Esophagus squamous epithelium (tissue), 5 donors: Measurements from ENCODE around the gene XRCC6. TPM values are rescaled to one million over a fixed set of nuclear protein-coding genes. Genes with fewer than 3 reads are reported as not detected.
A peak's percentile ranks its signal among the peaks of the same experiment; 100 is the strongest.

Experiments used
- DNase-seq: peaks from one replicate; lab custom pipeline; 2025; lab: John Stamatoyannopoulos, UW
- H3K27ac ChIP-seq, 4 donors: fragments of 200-600 bp; sonication (generic); one replicate each; pipeline ENCODE4 v1.5.1; 2016 to 2019; ENCODE audit warnings: mild to moderate bottlenecking in 1 of 4
- H3K27me3 ChIP-seq, 4 donors: fragments of 200-600 bp; sonication (generic); 1 replicate in 3 of 4; 2 replicates in 1 of 4; pipeline versions ENCODE4 v1.5.1 to v1.6.0; 2017 to 2021; ENCODE audit warnings: antibody characterized with exemption in 1 of 4
- H3K36me3 ChIP-seq, 3 donors: fragments of 200-600 bp; sonication (generic); one replicate each; pipeline ENCODE4 v1.5.1; 2016 to 2019
- H3K4me1 ChIP-seq, 3 donors: fragments of 200-600 bp; sonication (generic); one replicate each; pipeline ENCODE4 v1.5.1; 2017 to 2019
- H3K4me3 ChIP-seq, 4 donors: fragments of 200-600 bp; sonication (generic); 1 replicate in 3 of 4; 2 replicates in 1 of 4; pipeline ENCODE4 v1.5.1; 2016 to 2019; ENCODE audit warnings: mild to moderate bottlenecking in 2 of 4, moderate library complexity in 1 of 4
- H3K9me3 ChIP-seq, 3 donors: fragments of 200-600 bp; sonication (generic); one replicate each; pipeline ENCODE4 v1.5.1; 2016 to 2019
- POLR2A ChIP-seq, 4 donors: fragments of 450-650 bp; IDR thresholded peaks; one replicate each; pipeline ENCODE4 v1.6.1; 2017; ENCODE audit warnings: antibody characterized with exemption in 4 of 4, mild to moderate bottlenecking in 4 of 4, moderate library complexity in 3 of 4
- WGBS, 2 donors: methylation state at CpG; one replicate each; pipeline ENCODE4 v1.1.5; 2018; 5-methylcytosine and 5-hydroxymethylcytosine counted together
- intact Hi-C: fragments of 100-400 bp; cut with DNase I; formaldehyde crosslinking; loops from one replicate; pipeline ENCODE4 v1.15.0; 2022
- total RNA-seq, 4 donors: library from RNA; depleted of rRNA; stranded (reverse); fragments of >200 nt; gene quantifications; one replicate each; pipeline ENCODE4 v1.1.0, GENCODE V29; 2016
- TF ChIP-seq, protein P1 (sequence below), 6 experiments: fragments of 450-650 bp in 4 of 6; fragments of 200-600 bp in 2 of 6; sonication (generic) in 2 of 6; IDR thresholded peaks; one replicate each; pipeline ENCODE4 v1.5.1; 2016 to 2019; ENCODE audit warnings: antibody characterized with exemption in 6 of 6, mild to moderate bottlenecking in 4 of 6, moderate library complexity in 4 of 6
- donor health status: DM: yes; HTN: yes; CAD: no.

The XRCC6 gene
- total RNA-seq, 4 donors from 2014 or later = 161 to 295 (median 222) TPM

DNA sequence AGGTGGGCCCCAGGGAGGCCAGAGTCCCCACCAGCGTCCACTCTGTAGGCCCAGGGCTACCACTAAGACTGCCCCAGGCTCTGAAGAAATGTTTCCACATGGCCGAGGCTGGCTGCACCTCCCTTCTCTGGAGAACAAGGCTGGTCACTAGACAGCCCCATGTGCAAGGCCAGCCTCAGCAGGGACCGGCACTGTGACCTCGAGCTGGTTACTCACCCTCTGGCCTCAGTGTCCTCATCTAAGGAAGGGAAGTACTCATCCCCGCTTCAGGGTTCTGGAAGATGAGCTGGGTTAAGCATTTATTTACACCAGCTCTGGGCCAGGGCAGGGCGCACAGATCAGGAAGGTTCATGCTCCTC lies 41.1 kb upstream of the XRCC6 start:
- 83 to 93% methylated on average over 2 of the region's 6 CpGs for WGBS, 2 donors
- H3K27ac ChIP-seq = no peak overlapping the region

DNA sequence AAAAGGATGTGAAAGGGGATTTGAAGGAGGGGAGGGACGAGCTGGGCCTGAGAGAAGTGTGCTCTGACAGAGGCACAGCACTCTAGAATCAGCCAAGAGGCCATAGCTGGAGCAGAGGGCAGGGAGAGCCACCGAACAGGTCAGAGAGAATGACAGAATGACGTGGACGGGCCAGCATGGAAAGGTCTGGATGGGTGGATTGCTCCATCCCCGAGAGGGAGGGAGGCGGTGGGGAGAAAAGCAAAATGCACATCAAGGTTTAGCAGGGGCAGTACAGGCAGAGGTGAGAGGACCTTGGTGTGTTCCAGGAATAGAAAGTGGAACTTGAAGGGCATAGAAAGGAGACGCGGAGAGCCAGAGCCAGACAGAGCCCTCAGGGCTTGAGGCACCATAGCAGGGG lies 38.4 kb upstream of the XRCC6 start:
- no peaks in the 10 kb centered on the region for H3K9me3 ChIP-seq
- H3K4me3 ChIP-seq = no peak overlapping the region
- peaks cover 19 to 88% (median 20%) of the 10 kb centered on the region in 3 donors for H3K36me3 ChIP-seq
- WGBS, 2 donors = 78 to 88% methylated on average over 8 of the region's 8 CpGs
- peaks cover under 1 to 4% (median 4%) of the 10 kb centered on the region in 3 donors for H3K4me1 ChIP-seq
- H3K27ac ChIP-seq = no peak overlapping the region
- intact Hi-C loops = no loop called here
- no peaks in the 10 kb centered on the region for H3K27me3 ChIP-seq
- TF ChIP-seq, protein P1, sequence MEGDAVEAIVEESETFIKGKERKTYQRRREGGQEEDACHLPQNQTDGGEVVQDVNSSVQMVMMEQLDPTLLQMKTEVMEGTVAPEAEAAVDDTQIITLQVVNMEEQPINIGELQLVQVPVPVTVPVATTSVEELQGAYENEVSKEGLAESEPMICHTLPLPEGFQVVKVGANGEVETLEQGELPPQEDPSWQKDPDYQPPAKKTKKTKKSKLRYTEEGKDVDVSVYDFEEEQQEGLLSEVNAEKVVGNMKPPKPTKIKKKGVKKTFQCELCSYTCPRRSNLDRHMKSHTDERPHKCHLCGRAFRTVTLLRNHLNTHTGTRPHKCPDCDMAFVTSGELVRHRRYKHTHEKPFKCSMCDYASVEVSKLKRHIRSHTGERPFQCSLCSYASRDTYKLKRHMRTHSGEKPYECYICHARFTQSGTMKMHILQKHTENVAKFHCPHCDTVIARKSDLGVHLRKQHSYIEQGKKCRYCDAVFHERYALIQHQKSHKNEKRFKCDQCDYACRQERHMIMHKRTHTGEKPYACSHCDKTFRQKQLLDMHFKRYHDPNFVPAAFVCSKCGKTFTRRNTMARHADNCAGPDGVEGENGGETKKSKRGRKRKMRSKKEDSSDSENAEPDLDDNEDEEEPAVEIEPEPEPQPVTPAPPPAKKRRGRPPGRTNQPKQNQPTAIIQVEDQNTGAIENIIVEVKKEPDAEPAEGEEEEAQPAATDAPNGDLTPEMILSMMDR (IDR thresholded peaks at IDR 0.05) = no peak
- TF ChIP-seq POLR2A (IDR thresholded peaks at IDR 0.05) = no peak
- no peak for DNase-seq

More for the DNA sequence above, 41.1 kb upstream of the XRCC6 start:
- H3K36me3 ChIP-seq = peaks cover 19 to 100% (median 31%) of the 10 kb centered on the region in 3 donors
- intact Hi-C loops = no loop called here
- no peak for DNase-seq
- H3K9me3 ChIP-seq = no peaks in the 10 kb centered on the region
- TF ChIP-seq, protein P1 (IDR thresholded peaks at IDR 0.05) = no peak
- no peak for TF ChIP-seq POLR2A (IDR thresholded peaks at IDR 0.05)
- H3K4me1 ChIP-seq = peaks cover 0 to 8% (median 6%) of the 10 kb centered on the region in 3 donors
- H3K4me3 ChIP-seq = no peak overlapping the region
- H3K27me3 ChIP-seq = no peaks in the 10 kb centered on the region

DNA sequence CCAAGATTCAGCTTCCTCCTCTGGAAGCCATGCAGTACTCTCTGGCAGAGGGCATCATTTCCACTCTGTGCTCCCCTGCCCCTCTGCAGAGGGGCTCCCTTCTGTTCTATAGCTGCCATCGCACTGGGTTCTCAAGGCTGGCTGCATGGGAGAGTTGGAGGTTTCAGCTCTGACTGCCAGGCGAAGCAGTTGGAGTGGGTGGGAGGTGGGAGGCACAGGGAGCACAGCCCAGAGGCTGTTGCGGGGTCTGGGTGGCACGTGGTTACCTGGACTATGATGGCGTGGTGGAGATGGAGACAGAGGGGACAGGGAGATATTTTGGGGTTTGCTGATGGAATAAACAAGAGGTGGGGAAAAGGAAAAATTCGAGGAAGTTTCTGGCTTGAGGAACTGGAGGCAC lies 36.2 kb upstream of the XRCC6 start:
- Histone ChIP-seq H3K4me3 (no peak overlapping the region), H3K4me1 (peaks cover 9 to 21% (median 16%) of the 10 kb centered on the region in 3 donors), H3K27me3 (no peaks in the 10 kb centered on the region), H3K9me3 (no peaks in the 10 kb centered on the region), H3K27ac (peak overlapping the region in 1 of 4 donors; percentile 18), H3K36me3 (peaks cover 5 to 66% (median 16%) of the 10 kb centered on the region in 3 donors)
- WGBS, 2 donors = 83 to 96% methylated on average over 4 to 5 of the region's 6 CpGs
- intact Hi-C loops = no loop called here
- DNase-seq = no peak
- TF ChIP-seq POLR2A (IDR thresholded peaks at IDR 0.05) = no peak
- TF ChIP-seq, protein P1 (IDR thresholded peaks at IDR 0.05) = no peak

GRCh38 chr22:41585898-41586297 lies 35.2 kb upstream of the XRCC6 start:
- no peak for DNase-seq
- Histone ChIP-seq H3K36me3 (peaks cover 0 to 56% (median 12%) of the 10 kb centered on the region in 3 donors), H3K4me1 (peaks cover 9 to 29% (median 16%) of the 10 kb centered on the region in 3 donors), H3K27me3 (no peaks in the 10 kb centered on the region), H3K4me3 (no peak overlapping the region), H3K27ac (no peak overlapping the region), H3K9me3 (no peaks in the 10 kb centered on the region)
- TF ChIP-seq POLR2A (IDR thresholded peaks at IDR 0.05) = no peak
- TF ChIP-seq, protein P1 (IDR thresholded peaks at IDR 0.05) = no peak
- intact Hi-C loops = no loop called here
- 92 to 99% methylated on average over 7 of the region's 7 CpGs for WGBS, 2 donors

DNA sequence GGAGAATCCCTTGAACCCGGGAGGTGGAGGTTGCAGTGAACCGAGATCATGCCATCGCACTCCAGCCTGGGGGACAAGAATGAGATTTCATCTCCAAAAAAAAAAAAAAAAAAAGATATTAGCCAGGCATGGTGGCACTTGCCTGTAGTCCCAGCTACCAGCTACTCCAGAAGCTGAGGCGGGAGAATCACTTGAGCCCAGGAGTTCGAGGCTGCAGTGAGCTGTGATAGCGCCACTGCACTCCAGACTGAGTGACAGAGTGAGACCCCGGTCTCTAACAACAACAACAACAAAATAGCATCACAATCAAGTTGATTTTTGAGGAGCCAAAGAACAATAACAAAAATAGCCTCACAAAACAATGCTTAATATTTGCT lies 33.8 kb upstream of the XRCC6 start:
- Histone ChIP-seq H3K36me3 (peaks cover 0 to 41% (median 12%) of the 10 kb centered on the region in 3 donors), H3K4me3 (peak overlapping the region in 1 of 4 donors; percentile 83), H3K27ac (peak overlapping the region in 1 of 4 donors; percentile 92), H3K4me1 (peaks cover 9 to 29% (median 16%) of the 10 kb centered on the region in 3 donors), H3K9me3 (no peaks in the 10 kb centered on the region), H3K27me3 (no peaks in the 10 kb centered on the region)
- 91 to 95% methylated on average over 7 of the region's 7 CpGs for WGBS, 2 donors
- intact Hi-C loops = no loop called here
- TF ChIP-seq, protein P1 (IDR thresholded peaks at IDR 0.05) = no peak
- no peak for TF ChIP-seq POLR2A (IDR thresholded peaks at IDR 0.05)
- DNase-seq = no peak
